H4 (cell line): ENCODE results near the gene DTD1. TPM values are rescaled to one million over a fixed set of nuclear protein-coding genes. Genes with fewer than 3 reads are reported as not detected.
"Not testable (repeated sequence)": the region's sequence is repeated elsewhere in the genome, so short reads cannot be mapped to it uniquely, and the experiment has no call there.

Experiments used
- DNase-seq: peaks from one replicate; pipeline ENCODE4 v3.0.0-alpha.2; 2015; ENCODE audit warnings: low spot score
- total RNA-seq: library from RNA; depleted of rRNA; stranded (reverse); fragments of >200 nt; shearing (Covaris generic); gene quantifications from 2 replicates; pipeline ENCODE4 v1.2.3, GENCODE V29; 2014

DTD1 gene
- total RNA-seq, 1 experiment from 2014 or later = 78.0 TPM

DNA sequence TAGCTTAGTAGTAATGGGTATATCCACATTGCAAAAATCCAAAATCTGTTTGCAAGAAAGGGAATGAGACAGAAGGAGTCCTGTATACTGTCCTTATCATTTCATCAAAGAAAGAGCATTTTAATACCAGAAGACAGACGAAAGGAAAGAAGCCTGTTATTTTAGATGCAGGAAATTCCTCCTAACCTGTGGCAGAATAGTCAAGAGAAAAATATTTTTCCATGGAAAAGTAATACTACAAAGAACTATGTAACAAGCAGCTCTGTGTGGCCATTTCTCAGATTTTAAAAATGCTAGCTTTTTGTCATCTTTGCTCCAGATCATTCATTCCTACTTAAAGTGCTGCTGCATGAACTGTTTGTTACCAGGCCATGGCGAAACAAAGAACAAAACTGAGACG lies 152.9 kb downstream of the DTD1 start:
- DNase-seq = no peak

DNA sequence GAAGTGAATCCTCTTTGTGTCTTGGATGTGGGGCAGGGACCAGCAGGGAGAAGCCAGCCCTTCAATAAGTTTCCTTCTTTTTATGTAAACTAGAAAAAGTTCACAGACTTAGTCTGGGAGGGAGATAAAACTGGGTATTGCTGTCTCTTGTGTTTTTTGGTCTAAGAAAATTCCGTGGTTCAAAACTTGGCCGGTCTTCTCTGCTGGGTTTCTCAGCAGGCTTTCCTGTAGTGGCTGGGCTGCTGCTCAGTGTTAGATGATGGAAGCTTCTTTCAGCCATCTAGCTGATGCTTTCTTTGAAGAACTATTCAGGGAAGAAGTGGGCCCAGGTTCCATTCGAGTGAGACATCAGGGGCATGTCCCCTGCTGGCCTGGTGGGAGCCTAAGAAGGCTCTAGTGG lies 155.0 kb downstream of the DTD1 start:
- DNase-seq = no peak

DNA sequence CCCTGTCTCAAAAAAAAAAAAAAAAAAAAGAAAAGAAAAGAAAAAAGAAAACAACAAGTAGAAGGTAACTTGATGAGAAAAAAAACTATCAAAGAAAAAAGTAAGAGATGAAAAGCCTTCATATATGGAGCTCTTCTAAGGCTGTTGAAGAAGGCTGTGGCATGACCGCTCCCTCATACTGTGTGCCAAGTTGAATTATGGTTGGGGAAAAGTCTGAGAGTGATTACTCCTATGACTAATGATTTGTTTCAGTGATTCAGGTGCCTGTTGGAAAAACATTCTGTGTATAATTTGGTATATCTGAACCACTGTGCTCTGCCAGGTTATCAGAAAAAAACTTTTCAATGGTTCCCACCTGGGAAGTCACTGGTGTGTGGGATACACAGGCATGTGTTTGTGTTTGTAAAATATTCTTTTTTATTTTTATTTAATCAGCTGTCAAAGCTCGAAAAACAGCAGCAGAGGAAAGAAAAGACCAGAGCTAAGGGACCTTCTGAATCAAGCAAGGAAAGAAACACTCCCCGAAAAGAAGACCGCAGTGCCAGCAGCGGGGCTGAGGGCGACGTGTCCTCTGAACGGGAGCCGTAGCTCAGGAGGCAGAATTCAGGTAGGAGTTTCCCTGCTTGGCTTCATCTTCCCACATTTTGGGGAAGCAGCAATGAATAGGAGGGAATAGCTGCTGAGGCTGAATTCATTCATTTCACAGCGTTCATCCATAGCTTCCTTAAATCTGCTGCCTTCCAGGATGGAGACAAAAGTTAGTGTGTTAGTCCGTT lies 156.0 kb downstream of the DTD1 start:
- DNase-seq = no peak

DNA sequence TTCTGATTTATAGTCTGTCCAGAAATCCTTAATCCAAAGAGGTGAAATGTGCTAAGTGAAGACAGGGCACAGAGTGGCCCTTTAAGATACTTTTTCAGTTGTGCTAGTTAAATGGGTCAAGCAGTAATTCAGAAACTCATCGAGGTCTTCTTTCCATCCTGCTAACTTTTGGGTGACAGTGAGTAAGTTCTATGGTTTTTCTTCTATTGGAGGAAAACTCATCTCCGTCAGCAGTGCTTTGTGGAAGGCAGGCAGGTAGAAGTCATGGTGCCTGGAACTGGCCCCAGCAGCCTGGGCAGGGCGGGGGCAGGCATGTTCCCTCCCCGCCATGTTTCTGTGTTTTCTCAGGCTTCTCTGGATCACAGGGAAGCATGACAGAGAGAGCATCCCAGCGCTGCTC lies 159.2 kb downstream of the DTD1 start:
- no peak for DNase-seq

DNA sequence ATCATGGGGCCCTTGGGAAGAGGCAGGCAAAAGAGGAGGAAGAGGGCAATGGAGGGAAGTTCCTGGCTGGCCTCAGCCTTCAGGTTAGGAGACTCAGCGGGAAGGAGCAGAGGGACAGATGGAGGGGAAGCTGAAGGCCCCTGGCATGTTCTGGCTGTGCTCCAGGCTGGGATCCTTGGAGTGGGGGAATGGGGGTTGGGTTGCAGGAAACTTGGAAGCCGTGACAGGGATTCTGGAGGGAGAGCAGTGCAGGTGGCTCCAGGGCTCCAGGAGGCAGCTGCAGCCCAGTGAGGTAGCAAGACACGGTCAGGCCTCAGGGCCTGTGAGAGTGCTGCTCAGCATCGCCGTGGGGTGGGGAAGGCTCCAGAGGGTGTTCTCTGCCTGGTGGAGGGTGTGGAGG lies 161.1 kb downstream of the DTD1 start:
- DNase-seq = no peak

DNA sequence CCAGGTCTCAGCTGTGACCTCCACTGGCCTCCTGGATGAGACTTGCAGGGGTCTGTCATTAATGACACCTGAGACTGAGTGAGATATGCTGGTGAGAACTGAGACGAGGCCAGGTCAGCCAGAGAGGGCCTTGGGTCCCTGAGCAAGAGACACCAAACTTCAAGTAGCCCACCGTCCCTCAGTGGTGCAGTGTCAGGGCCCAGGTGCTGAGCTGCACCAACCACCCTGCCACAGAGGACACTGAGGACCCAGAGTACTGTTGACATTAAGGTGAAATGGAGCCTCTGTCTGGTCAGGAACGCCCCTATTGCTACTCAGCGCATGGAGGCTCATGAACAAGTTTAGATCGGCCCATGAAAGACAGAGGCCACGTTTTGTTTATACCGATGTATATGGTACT lies 161.7 kb downstream of the DTD1 start:
- DNase-seq = no peak

DNA sequence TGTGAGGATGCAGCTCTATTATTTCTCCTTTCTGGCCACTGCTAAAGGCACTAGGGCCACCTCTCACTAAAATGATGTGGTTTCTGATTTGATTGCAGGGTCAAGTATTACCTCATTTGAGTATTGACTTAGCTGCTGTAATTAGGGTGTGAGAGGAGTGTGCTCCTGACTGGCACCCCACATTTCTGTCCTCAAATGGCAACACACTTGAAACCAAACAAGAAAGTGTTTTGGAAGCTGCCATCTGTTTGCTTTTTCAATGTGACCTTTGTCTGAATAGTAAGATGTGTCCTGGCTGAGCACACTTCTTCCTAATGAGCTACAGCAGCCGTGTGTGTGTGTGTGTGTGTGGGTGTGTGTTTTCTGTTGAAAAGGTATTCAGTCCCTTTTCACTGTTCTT lies 162.9 kb downstream of the DTD1 start:
- no peak for DNase-seq

DNA sequence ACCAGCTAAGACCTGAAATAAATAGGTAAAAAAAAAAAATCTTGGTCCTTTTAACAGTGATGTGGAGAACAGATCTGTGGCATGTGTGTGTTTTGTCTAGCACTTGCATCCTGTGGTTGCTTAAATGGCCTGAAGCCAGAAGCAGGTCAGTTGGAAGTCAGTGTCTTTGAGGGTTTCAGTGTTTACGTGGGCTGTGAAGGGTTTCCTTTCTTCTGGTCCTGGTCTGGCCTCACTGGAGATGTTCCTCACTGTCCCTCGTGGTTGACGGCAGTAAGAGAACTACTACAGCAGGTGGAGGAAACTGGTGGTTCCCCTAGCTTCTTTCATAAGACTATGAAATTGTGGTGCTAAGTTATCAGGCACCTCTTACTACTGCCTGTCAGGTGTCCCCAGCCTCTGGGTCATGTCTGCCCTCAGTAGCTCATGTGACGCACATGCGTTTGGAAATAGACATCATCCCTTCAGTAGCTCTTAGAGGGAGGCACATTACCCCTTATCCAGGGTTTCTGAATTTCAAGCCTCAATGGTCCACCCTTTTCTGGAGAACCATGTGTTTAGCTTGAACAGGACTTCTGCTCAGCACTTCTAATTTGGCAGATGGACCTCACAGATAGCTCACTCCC lies 166.3 kb downstream of the DTD1 start:
- DNase-seq = no peak

DNA sequence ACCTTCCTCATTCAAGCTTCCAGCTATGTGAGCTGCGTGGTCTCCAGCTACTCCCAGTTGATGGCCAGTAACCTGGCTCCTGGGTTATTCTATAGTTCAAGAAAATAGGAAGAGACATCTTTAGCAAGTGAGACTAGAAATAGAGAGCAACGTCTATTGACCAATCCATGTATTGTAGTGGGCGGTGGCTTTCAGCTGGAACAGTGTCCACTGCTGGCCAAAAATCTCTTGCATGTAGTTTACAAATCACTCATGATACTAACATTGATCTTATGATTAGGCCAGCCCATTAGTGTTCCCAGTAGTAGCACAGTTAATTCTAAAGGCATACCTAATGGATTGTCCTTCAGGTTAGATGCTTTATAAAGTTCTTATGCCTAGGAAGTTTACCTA lies 166.8 kb downstream of the DTD1 start:
- DNase-seq = no peak

DNA sequence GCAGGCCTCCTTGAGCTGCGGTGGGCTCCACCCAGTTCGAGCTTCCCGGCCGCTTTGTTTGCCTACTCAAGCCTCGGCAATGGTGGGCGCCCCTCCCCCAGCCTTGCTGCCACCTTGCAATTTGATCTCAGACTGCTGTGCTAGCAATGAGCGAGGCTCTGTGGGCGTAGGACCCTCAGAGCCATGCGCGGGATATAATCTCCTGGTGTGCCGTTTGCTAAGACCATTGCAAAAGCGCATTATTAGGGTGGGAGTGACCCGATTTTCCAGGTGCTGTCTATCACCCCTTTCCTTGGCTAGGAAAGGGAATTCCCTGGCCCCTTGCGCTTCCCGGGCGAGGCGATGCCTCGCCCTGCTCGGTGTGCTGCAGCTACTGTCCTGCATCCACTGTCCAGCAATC lies 173.0 kb downstream of the DTD1 start:
- DNase-seq = not testable (repeated sequence)

DNA sequence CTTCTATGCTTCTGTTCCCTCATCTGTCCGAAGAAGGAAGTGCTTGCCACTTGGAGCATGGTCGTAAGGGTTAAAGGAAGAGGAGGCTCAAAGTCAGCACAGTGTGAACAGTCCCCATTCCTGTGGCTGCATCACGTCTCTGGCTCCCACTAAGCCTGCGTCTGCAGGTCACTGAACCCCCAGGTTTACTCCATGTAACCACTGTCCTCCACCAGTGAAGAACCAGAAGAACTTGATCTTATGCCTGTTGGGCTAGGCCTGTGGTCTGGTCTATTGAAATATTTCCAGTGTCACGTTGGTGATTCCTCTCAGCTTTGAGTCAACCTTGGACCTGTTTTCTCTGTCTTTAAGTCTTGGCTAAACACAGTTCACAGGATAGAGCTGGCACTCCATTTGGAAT lies 179.8 kb downstream of the DTD1 start:
- DNase-seq = no peak

DNA sequence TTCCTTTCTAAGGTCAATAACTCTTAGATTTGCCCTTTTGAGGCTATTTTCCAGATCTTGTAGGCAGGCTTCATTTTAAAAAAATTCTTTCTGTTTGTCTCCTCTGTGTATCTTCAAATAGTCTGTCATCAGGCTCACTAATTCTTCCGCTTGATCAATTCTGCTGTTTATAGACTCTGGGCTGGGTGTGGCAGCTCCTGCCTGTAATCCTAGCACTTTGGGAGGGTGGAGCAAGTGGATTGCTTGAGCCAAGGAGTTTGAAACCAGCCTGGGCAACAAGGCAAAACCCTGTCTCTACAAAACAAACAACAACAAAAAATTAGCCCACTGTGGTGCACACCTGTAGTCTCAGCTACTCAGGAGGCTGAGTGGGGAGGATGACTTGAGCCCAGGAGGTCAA lies 185.7 kb downstream of the DTD1 start:
- no peak for DNase-seq

DNA sequence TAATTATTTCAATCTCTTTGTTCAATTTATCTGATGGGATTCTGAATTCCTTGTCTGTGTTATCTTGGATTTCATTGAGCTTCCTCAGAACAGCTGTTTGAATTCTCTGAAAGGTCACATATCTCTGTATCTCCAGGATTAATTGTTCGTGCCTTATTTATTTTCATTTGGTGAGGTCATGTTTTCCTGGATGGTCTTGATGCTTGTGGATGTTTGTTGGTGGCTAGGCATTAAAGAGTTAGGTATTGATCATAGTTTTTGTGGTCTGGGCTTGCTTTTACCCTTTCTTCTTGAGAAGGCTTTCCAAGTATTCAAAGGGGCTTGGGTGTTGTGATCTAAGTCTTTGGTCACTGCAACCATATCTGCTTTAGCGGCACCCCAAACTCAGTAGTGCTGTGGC lies 186.4 kb downstream of the DTD1 start:
- no peak for DNase-seq

DNA sequence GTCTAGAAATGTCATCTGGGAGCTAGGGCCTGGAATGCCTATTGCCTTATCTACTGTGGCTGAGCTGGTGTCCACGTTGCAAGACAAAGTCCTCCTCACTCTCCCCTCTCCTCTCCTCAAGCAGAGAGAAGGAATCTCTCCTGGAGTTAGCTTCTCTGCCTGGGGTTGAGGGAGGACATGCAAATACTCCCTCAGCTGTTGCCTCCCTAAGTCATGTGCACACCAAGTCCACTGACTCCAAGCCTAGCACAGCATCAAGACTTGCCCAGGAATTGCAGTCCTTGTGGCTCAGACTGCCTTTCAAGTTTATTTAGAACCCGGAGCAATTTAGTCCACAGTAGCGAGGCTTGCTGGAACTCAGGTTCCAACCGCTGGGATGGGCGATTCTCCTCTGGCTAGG lies 187.8 kb downstream of the DTD1 start:
- no peak for DNase-seq

DNA sequence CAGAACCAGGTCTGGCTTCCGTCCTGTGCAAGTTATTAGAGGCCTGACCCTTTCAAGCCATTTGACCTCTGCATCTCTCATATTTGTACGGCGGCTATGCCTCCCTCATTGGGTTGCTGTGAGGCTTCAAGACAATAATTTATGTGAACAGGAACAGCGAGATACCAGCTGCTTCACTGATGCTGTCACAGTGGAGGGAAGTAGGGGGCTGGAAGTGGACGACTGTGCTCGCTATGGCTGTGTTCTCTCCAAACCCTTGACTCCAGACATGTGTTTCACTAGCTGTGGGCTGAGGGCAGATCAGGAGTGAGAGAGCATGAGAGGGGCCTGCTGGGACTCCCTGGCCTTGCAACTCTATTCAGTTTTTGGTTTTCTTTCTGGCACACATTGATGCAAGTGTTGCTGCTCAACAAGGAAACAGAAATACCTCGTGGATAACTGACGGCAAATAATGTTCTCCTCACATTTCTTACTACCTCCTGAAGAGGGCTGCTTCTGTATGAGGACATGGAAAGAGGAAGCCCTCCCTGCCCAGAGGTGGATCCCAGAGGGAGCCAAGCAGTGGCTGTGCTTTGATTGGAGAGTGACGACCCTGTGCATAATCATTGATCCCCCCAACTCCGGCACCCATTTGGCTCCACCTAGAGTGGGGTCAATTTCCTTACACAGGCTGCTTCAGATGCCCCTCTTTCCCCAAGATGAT lies 191.0 kb downstream of the DTD1 start:
- DNase-seq = no peak

DNA sequence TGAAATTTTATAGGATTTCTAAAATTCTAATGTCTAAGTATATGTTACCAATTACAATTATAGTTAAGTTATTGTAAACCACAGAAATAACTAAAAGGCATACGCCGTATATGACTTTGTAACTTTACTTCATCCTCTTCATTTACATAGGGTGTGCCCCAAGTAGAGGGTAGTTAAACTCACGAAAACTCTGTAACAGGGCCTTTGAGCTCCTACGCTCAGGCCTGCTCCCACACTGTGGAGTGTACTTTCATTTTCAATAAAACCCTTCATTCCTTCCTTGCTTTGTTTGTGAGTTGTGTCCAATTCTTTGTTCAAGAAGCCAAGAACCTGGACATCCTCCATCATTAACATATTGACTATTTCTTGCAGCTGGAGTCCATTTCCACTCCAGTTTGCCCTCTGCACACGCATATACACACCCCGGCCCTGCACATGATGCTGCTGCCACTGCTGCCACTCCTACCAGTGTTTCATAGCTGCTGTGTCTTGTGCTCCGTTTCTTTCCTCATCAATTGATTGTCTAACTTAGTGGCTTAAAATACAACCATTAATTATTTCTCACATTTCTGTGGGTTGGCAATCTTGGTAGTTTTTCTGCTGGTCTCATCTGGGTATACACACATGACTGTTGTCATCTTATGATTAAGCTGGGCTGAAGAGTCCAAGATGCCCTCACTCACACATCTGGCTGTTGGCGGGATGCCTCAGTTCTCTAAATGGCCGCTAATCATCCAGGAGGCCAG lies 192.7 kb downstream of the DTD1 start:
- no peak for DNase-seq

DNA sequence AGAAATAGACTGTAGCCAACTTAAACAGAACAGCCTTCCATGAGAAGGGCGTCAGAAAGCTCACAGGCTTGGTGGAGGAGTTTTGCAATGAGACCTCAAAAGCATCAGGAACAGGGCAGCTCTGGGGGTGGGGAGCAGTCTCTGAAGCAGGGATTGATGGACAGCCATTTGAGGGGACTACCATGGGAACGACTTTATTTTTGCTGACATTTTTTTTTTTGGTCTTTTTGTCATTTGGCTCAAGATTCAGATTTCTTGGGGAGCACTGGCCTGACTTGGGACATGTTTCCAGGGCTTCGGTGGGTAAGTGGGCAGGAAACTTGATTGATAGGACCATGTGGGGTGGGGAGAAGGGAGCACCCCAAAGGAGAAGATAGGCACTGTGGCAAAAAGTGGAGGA lies 193.7 kb downstream of the DTD1 start:
- DNase-seq = no peak

DNA sequence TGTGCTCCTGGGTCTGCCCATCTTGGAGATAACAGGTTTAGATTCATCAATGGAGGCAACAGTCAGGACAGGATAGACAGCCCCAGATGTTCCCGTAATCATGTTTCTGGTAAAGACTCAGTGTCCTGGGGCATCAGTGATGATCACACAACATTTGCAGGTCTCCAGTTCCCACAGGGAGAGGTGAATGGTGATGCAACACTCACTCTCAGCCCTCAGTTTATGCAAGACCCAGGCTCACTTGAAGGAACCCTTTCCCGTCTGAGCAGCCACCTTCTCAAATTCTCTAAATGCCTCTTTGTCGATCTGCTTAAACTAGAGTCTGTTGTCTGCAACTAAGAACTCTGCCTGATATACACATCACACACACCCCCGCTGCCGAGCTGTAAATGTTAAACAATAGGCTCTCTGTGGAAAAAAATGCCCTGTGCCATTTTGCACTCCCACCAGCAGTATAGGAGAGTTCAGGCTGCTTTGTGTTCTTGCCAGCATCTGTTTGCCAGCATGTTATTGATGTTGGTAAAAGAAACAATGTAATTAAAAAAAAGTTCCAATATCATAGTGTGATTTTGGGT lies 195.6 kb downstream of the DTD1 start:
- DNase-seq = no peak

DNA sequence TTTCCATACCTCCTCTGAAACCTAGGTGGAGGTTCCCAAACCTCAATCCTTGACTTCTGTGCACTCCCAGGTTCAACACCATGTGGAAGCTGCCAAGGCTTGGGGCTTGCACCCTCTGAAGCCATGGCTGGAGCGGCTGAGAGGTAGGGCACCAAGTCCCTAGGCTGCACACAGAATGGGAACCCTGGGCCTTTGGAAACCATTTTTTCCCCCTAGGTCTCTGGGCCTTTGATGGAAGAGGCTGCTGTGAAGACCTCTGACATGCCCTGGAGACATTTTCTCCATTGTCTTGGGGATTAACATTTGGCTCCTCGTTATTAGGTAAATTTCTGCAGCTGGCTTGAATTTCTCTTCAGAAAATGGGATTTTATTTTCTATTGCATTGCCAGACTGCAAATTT lies 199.2 kb downstream of the DTD1 start:
- not testable (repeated sequence) for DNase-seq

DNA sequence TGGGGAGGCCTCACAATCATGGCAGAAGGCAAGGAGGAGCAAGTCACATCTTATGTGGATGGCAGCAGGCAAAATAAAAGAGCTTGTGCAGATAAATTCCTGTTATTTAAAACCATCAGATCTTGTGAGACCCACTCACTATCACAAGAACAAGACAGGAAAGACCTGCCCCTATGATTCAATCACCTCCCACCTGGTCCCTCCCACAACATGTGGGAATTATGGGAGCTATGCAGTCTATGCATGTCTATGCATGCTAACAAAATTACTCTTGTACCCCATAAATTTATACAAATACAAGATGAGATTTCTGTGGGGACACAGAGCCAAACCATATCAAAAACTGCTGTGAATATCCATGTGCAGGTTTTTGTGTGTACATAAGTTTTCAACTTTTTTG lies 200.2 kb downstream of the DTD1 start:
- no peak for DNase-seq

DNA sequence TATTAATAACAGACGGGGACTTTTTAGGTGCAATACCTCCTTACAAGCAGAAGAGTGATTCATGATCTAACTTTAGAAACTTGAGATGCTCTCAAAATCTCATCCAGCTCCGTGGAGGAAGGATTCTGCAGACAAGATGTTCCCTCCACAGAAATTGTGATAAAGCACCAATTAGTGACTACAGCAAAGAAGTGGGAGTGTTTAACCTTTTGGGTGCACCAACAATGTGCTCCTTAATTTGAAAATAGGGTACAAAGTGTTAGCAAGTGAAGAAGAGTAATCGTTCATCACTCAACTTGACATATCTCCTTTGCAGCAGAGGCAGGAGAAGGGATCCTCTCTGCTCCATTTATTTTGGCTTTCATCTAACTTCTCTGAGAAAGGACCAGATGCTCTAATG lies 202.9 kb downstream of the DTD1 start:
- no peak for DNase-seq
